Measurements from ENCODE around the gene ZNF490.
"Not testable (repeated sequence)": the region's sequence is repeated elsewhere in the genome, so short reads cannot be mapped to it uniquely, and the experiment has no call there.

The ZNF490 gene

DNA sequence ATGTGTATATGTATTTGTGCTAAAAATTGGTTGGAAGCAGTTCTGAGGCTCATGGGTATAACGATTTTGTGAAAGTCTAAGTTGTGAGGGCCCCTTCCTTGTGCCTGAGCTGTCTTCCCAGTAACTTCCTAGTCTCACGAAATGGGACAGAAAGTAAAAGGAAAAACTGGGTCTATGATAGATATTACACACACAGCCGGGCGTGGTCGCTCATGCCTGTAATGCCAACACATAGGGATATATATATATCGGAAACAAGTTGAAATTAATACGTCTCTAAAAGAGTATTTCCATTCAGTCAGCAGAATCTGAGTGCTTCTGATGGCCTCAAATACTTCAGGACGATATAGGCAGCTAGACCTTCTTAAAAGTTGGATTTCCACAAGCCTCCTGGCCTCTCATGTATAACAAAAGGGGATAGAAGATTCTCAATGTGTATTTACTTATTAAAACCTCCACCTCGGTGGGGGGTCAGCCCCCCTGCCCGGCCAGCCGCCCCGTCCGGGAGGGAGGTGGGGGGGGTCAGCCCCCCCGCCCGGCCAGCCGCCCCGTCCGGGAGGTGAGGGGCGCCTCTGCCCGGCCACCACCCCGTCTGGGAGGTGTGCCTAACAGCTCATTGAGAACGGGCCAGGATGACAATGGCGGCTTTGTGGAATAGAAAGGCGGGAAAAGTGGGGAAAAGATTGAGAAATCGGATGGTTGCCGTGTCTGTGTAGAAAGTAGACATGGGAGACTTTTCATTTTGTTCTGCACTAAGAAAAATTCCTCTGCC lies 10.8 kb upstream of the ZNF490 start:
- not testable (repeated sequence) for DNase-seq

GRCh38 chr19:12617646-12618045 lies 7.0 kb upstream of the ZNF490 start:
- DNase-seq, result no peak

- DNase-seq, result peak; percentile 58 to 76
These were observed 717 bp upstream of the ZNF490 start for GRCh38 chr19:12611361-12611699.

- no peak for DNase-seq
These were observed 3.0 kb downstream of the ZNF490 start for GRCh38 chr19:12607631-12608030.

DNA sequence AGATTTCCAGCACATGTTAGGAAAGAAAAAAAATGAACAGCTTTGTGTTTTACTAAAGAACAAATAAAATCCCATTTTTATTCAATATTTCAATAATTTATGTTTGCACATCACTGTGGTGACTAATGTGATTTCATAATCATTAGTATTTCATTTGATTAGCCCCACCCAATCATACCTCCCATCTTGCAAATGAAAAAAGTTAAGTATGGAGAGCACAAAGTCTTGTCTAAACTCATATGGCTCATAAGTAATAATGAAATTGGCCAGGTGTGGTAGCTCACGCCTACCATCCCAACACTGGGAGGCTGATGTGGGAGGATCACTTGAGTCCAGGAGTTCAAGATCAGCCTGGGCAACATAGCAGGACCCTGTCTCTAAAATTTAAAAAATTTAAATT lies 3.8 kb downstream of the ZNF490 start:
- no peak for DNase-seq

DNA sequence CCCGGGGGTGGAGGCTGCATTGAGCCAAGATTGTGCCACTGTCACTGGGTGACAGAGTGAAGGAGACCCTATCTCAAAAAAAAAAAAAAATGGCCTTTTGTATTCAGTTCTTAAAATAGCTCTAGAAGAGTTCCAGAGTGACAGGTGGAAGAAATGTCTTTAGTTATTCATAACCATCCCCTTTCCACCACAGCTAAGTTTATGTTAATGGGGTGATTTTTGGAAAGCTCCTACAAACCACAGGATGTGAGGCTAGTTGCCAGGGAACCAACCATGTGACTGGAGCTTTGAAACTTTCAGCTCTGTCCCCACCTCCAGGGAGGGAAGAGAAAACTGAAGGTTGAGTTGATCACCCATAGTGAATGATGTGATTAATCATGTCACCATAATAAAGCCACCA lies 6.9 kb downstream of the ZNF490 start:
- no peak for DNase-seq

GRCh38 chr19:12597594-12597993 lies 13.0 kb downstream of the ZNF490 start:
- DNase-seq, result no peak

- DNase-seq, result no peak
These were observed 13.6 kb downstream of the ZNF490 start for GRCh38 chr19:12596927-12597548.

- DNase-seq, result no peak
These were observed 14.1 kb downstream of the ZNF490 start for GRCh38 chr19:12596485-12596884.

GRCh38 chr19:12581100-12581499 lies 29.5 kb downstream of the ZNF490 start:
- DNase-seq, result no peak

DNA sequence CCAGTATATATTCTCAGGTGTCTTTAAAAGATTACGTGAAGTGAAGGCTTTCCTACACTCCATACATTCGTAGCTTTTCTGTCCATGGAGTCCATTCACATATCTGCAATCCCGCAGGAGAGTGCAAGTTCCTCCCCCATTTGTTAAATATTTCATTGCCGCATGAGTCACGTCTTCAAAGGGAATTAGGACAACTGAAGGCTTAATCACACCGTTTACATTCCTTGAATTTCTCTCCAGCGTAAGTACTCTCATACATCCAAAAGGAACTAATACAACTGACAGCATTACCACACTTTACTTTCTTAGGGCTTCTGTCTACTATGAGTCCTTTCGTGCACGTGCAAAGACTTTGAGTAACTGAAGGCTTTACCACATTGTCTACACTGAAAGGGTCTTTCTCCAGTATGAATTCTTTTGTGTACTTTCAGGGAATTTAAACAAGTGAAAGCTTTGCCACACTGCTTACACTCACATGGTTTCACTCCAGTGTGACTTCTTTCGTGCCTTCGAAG lies 30.4 kb downstream of the ZNF490 start:
- no peak for DNase-seq

GRCh38 chr19:12578641-12579040 lies 32.0 kb downstream of the ZNF490 start:
- no peak for DNase-seq

GRCh38 chr19:12574036-12574435 lies 36.6 kb downstream of the ZNF490 start:
- DNase-seq, result no peak

DNA sequence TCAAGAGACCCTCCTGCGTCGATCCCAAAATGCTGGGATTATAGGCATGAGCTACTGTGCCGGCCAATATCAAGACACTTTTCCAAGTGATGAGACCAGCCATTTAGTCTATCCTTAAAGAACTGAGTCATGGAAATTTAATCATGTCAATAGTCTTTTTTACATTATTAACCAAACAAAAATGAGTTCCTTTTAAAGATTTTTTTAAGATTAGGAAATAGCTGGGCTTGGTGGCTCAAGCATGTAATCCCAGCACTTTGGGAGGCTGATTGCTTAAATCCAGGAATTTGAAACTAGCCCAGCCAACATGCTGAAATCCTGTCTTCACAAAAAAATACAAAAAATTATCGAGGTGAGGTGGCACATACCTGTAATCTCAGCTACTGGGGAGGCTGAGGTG lies 42.7 kb downstream of the ZNF490 start:
- no peak for DNase-seq

DNA sequence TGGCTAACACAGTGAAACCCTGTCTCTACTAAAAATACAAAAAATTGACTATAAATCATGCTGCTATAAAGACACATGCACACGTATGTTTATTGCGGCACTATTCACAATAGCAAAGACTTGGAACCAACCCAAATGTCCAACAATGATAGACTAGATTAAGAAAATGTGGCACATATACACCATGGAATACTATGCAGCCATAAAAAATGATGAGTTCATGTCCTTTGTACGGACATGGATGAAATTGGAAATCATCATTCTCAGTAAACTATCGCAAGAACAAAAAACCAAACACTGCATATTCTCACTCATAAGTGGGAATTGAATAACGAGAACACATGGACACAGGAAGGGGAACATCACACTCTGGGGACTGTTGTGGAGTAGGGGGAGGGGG lies 44.2 kb downstream of the ZNF490 start:
- not testable (repeated sequence) for DNase-seq

- DNase-seq, result peak; percentile 81 to 86
These were observed 46.5 kb downstream of the ZNF490 start for GRCh38 chr19:12564016-12564664.

DNA sequence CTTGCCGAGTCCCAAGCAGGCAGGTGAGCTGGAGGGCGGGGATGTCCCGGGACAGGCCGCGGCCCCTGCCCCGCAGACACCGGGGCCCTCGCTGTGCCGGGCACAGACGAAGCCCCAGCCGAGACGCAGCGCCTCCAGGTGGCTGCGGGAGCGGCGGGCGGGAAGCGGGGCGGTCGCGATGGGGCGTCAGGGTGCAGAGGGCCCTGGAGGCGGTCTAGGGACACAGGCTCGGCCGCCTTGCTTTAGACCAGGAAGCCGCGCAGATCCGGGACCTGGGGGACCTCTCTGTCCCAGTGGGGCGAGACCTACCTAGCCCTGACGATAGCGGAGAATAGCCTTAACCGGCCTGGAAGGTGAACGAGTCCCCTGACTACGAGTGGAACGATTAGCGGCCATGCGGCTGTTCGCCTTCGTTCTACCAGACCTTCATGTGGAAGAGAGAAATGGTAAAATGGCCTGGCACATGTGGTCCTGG lies 55.1 kb downstream of the ZNF490 start:
- DNase-seq, result no peak

- DNase-seq, result peak; percentile 98 to 99
These were observed 59.4 kb downstream of the ZNF490 start, which contains the start of gene ZNF564 for GRCh38 chr19:12551060-12551832. Gene ZNF564, minus strand, starts transcription at chr19:12551482. Its CDS starts 150 bp downstream, at chr19:12551332.

- DNase-seq, result no peak
These were observed 63.7 kb downstream of the ZNF490 start for GRCh38 chr19:12546903-12547302.

DNA sequence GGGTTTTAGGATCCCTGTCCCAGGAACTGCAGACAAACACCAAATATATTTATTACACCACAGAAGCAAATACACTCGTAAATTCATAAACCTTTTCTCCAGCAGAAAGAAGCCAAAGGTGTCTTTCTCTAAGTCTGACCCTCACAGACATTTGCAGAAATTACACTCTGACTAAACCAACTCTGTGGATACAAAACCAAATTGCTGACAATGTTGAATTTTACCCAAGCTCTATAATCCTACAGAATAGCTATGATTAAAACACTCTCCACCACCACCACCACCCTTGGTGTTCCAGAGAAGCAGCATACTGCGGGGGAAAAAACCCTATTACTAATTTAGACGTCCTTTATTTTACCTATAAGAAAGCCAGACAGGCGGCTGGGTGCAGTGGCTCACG lies 64.5 kb downstream of the ZNF490 start:
- DNase-seq, result no peak

DNA sequence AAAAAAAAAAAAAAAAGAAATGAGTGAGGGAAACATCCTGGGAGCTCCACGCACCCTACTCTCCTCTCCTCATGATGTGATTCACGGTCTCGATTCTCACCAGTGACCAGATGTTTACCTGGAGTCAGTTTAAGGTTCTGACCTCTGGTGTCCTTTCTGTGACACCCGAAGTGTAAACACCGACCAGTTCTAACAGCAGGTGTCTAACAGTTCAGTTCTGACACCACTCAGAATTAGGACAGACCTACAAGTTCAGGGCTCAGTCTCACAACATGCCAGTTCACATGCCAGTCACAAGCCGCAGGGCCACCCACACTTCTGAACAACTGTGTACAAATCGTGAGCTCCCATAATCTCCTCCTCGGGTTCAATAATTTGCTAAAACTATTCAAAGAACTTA lies 65.3 kb downstream of the ZNF490 start:
- DNase-seq, result no peak

DNA sequence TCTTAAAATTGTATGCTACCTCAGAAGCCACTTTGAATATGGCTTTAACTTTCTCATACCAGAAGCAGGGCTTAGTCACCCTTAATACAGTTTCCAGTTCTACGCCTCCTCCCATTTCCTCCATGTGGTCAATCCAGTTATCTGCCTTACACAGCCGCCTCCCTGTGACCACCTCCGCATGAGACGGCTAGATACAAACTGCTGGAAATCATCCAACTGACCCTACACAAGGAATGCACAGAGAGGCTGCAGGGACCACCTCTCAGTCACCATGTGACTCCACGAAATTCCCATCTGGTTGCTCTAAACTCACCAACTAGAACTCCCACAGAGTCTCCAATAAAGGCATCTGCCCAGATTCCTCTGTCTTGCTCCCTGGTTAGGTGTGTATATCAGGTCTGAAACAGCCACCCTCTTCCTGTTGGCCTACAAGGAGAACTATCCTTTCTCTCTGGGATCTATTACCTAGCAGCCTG lies 66.2 kb downstream of the ZNF490 start:
- no peak for DNase-seq

DNA sequence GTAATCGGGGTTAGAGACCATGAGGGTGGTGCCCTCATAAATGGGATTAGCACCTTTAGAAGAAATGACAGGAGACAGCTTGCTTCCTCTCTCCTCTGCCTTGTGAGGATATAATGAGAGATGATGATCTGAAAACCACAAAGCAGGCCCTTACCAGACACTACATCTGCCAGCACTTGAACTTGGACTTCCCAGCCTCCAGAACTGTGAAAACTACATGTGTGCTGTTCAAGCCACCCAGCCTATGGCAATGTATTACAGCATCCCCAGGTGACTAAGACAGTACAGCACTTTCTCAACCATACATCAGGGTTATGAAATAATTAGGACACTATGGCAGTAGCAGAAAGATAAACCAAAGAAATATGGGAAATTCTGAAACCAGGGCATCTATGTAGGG lies 66.8 kb downstream of the ZNF490 start:
- no peak for DNase-seq
